ENCODE data around the gene ZCCHC7.
"Not testable (repeated sequence)": the region's sequence is repeated elsewhere in the genome, so short reads cannot be mapped to it uniquely, and the experiment has no call there.

ZCCHC7 gene

GRCh38 chr9:37120843-37121335 is 515 bp downstream of the ZCCHC7 start:
- peak in 11 of 56 donors; percentile 16 to 64 (median 32) for DNase-seq

GRCh38 chr9:37121881-37122280 is 1.5 kb downstream of the ZCCHC7 start:
- no peak for DNase-seq

- DNase-seq: no peak
These were observed 5.9 kb downstream of the ZCCHC7 start for GRCh38 chr9:37126214-37126788.

GRCh38 chr9:37127018-37127417 is 6.6 kb downstream of the ZCCHC7 start:
- DNase-seq: no peak

- DNase-seq: no peak
These were observed 7.7 kb downstream of the ZCCHC7 start for GRCh38 chr9:37128051-37128450.

GRCh38 chr9:37134166-37134565 is 13.8 kb downstream of the ZCCHC7 start:
- no peak for DNase-seq

- no peak for DNase-seq
These were observed 20.6 kb downstream of the ZCCHC7 start for GRCh38 chr9:37141015-37141414.

GRCh38 chr9:37144762-37145161 is 24.4 kb downstream of the ZCCHC7 start:
- no peak for DNase-seq

GRCh38 chr9:37146410-37146809 is 26.0 kb downstream of the ZCCHC7 start:
- no peak for DNase-seq

- DNase-seq: no peak
These were observed 27.8 kb downstream of the ZCCHC7 start for GRCh38 chr9:37148181-37148580.

GRCh38 chr9:37149666-37150308 is 29.4 kb downstream of the ZCCHC7 start:
- DNase-seq: no peak

GRCh38 chr9:37150415-37150814 is 30.0 kb downstream of the ZCCHC7 start:
- no peak for DNase-seq

- no peak for DNase-seq
These were observed 31.4 kb downstream of the ZCCHC7 start for GRCh38 chr9:37151812-37152211.

GRCh38 chr9:37152365-37152764 is 32.0 kb downstream of the ZCCHC7 start:
- no peak for DNase-seq

- no peak for DNase-seq
These were observed 35.2 kb downstream of the ZCCHC7 start for GRCh38 chr9:37155601-37156000.

- DNase-seq: no peak
These were observed 35.8 kb downstream of the ZCCHC7 start for GRCh38 chr9:37156205-37156604.

- no peak for DNase-seq
These were observed 36.5 kb downstream of the ZCCHC7 start for GRCh38 chr9:37156781-37157356.

- no peak for DNase-seq
These were observed 37.5 kb downstream of the ZCCHC7 start for GRCh38 chr9:37157726-37158377.

GRCh38 chr9:37163299-37163698 is 42.9 kb downstream of the ZCCHC7 start:
- no peak for DNase-seq

- DNase-seq: not testable (repeated sequence)
These were observed 44.0 kb downstream of the ZCCHC7 start for GRCh38 chr9:37164335-37164734.

- DNase-seq: no peak
These were observed 45.3 kb downstream of the ZCCHC7 start for GRCh38 chr9:37165644-37166043.

- no peak for DNase-seq
These were observed 47.2 kb downstream of the ZCCHC7 start for GRCh38 chr9:37167456-37168047.
